K562 (cell line): ENCODE results near the gene TBC1D20. TPM values are rescaled to one million over a fixed set of nuclear protein-coding genes. Genes with fewer than 3 reads are reported as not detected.

Source experiments
- ATF3 ChIP-seq, 2 experiments: fragments of 450-650 bp in 1 of 2; sonication (generic) in 1 of 2; formaldehyde crosslinking in 1 of 2; IDR thresholded peaks in 1 of 2; conservative IDR thresholded peaks in 1 of 2; 2 replicates each; pipeline versions ENCODE4 v1.6.1 to v1.8.1; 2016 to 2023; ENCODE audit warnings: mild to moderate bottlenecking in 2 of 2, moderate library complexity in 2 of 2, inconsistent platforms in 1 of 2, missing genetic modification reagents in 1 of 2
- CBFB ChIP-seq: sonication (generic); formaldehyde crosslinking; IDR thresholded peaks from 2 replicates; pipeline ENCODE4 v1.4.0; 2020; ENCODE audit warnings: mild to moderate bottlenecking, missing genetic modification reagents
- CC2D1A ChIP-seq: fragments of 450-650 bp; IDR thresholded peaks from 2 replicates; pipeline ENCODE4 v1.6.1; 2017; ENCODE audit warnings: mild to moderate bottlenecking
- ETV1 ChIP-seq: fragments of 450-650 bp; conservative IDR thresholded peaks from 2 replicates; pipeline ENCODE4 v1.6.1; 2016; ENCODE audit warnings: missing genetic modification characterization, control low read depth, low read depth, missing compliant biosample characterization
- HCFC1 ChIP-seq: IDR thresholded peaks from 2 replicates; pipeline ENCODE4 v1.6.1; 2012; ENCODE audit warnings: low read depth, low read length, improper control_type of control experiment
- HDAC3 ChIP-seq: fragments of 450-650 bp; IDR thresholded peaks from 2 replicates; pipeline ENCODE4 v1.6.1; 2018; ENCODE audit warnings: borderline replicate concordance, mild to moderate bottlenecking, moderate library complexity; ENCODE audit not compliant: partially characterized antibody
- IRF9 ChIP-seq: fragments of 450-650 bp; IDR thresholded peaks from 2 replicates; pipeline ENCODE4 v1.6.1; 2016; ENCODE audit warnings: missing biosample characterization, missing genetic modification characterization
- KAT8 ChIP-seq: fragments of 450-650 bp; IDR thresholded peaks from 2 replicates; pipeline ENCODE4 v1.6.1; 2016; ENCODE audit warnings: low read depth, mild to moderate bottlenecking
- ZBTB40 ChIP-seq, 2 experiments: fragments of 450-650 bp in 1 of 2; sonication (generic) in 1 of 2; formaldehyde crosslinking in 1 of 2; IDR thresholded peaks; 2 replicates each; pipeline versions ENCODE4 v1.7.1 to v1.9.0; 2016 to 2022; ENCODE audit warnings: inconsistent platforms in 1 of 2, mild to moderate bottlenecking in 1 of 2, missing genetic modification reagents in 1 of 2
- polyA plus RNA-seq, 8 experiments: library from polyadenylated mRNA; depleted of rRNA in 4 of 8; stranded (reverse) in 5 of 8; unstranded in 3 of 8; fragments of >200 nt; fragmentation: Nextera tagmentation in 2 of 8; fragmentation: Illumina TruSeq in 1 of 8; extraction: Ambion mirVana in 2 of 8; extraction: Trizol in 1 of 8; gene quantifications; 2 replicates each; pipeline versions ENCODE4 v1.2.1 to v1.2.3, GENCODE V29; 2011 to 2014; ENCODE audit warnings: inconsistent platforms in 1 of 8, missing spikeins in 1 of 8
- total RNA-seq, 7 experiments: library from RNA; depleted of rRNA in 6 of 7; stranded (reverse); fragments of >200 nt in 6 of 7; fragmentation: Illumina TruSeq in 2 of 7; extraction: Trizol in 2 of 7; gene quantifications; 2 replicates each; pipeline versions ENCODE4 v1.2.1 to v1.2.3, GENCODE V29; 2011 to 2021; ENCODE audit warnings: low replicate concordance in 1 of 7
- TF ChIP-seq, protein P1 (sequence below): IDR thresholded peaks from 2 replicates; pipeline ENCODE4 v1.6.1; 2016; ENCODE audit warnings: missing genetic modification characterization, missing compliant biosample characterization

Gene TBC1D20
- total and polyA plus RNA-seq, 9 of the 15 experiments (the other 6 are each of a cell fraction or from before 2014, with no cell fraction given) = 7.0 to 25.3 (median 15.1) TPM

DNA sequence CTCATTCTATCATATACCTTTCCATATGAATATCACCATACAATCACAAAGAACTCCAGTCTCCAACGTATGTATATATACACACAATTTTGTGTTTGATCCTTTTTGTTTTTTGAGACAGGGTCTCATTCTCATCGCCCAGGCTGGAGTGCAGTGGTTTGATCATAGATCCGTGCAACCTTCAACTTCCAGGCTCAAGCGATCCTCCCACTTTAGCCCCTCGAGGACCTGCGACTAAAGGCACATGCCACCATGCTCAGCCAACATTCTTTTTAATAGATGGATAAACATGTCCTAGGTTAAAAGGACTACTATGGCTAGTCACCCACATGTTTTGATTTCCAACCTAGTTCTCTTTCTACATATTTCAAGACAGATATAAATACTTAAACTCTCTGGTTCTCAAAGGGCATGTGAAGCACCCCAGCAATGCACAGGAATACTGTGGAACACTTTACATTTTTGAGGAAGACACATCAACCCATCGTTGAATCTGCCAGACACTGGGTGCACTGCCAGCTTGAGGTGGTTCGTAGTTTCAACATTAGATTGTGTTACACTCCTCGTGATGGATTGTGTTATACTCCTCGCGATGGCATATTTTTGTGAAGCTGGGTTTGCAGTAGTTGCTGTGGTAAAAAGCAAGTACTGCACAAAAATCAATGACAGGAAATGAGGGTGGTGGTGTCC lies 40.9 kb upstream of the TBC1D20 start (continued):
- TF ChIP-seq ZBTB40 (IDR thresholded peaks at IDR 0.05) (no peak), ZBTB40 (CRISPR knock-in tag; IDR thresholded peaks at IDR 0.05) (no peak), HCFC1 (no peak), ETV1 (tag) (no peak), CBFB (CRISPR knock-in tag) (no peak), HDAC3 (no peak), ATF3 (IDR thresholded peaks at IDR 0.05) (no peak), ATF3 (CRISPR knock-in tag; conservative IDR thresholded peaks at IDR 0.05) (no peak), IRF9 (tag) (no peak), CC2D1A (no peak), KAT8 (no peak)
- TF ChIP-seq, protein P1, sequence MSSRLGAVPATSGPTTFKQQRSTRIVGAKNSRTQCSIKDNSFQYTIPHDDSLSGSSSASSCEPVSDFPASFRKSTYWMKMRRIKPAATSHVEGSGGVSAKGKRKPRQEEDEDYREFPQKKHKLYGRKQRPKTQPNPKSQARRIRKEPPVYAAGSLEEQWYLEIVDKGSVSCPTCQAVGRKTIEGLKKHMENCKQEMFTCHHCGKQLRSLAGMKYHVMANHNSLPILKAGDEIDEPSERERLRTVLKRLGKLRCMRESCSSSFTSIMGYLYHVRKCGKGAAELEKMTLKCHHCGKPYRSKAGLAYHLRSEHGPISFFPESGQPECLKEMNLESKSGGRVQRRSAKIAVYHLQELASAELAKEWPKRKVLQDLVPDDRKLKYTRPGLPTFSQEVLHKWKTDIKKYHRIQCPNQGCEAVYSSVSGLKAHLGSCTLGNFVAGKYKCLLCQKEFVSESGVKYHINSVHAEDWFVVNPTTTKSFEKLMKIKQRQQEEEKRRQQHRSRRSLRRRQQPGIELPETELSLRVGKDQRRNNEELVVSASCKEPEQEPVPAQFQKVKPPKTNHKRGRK (tag) = no peak
